ENCODE data around the gene B4GALT2.

B4GALT2 gene

GRCh38 chr1:43947061-43947873, 31.7 kb upstream of the B4GALT2 start:
- peak; percentile 1 for DNase-seq

GRCh38 chr1:43947874-43948437, 31.1 kb upstream of the B4GALT2 start:
- DNase-seq = peak; percentile 0

- no peak for DNase-seq
Observed at GRCh38 chr1:43949678-43950077, 29.3 kb upstream of the B4GALT2 start.

GRCh38 chr1:43951021-43951985, 27.7 kb upstream of the B4GALT2 start:
- DNase-seq = no peak

- no peak for DNase-seq
Observed at GRCh38 chr1:43952731-43953346, 26.2 kb upstream of the B4GALT2 start.

GRCh38 chr1:43953361-43953760, 25.6 kb upstream of the B4GALT2 start:
- DNase-seq = no peak

GRCh38 chr1:43954036-43954435, 25.0 kb upstream of the B4GALT2 start:
- DNase-seq = no peak

GRCh38 chr1:43956234-43956633, 22.8 kb upstream of the B4GALT2 start:
- DNase-seq = no peak

- no peak for DNase-seq
Observed at GRCh38 chr1:43957407-43958040, 21.5 kb upstream of the B4GALT2 start.

GRCh38 chr1:43958351-43959255, 20.4 kb upstream of the B4GALT2 start:
- no peak for DNase-seq

GRCh38 chr1:43960798-43961197, 18.2 kb upstream of the B4GALT2 start:
- DNase-seq = no peak

GRCh38 chr1:43961692-43962091, 17.3 kb upstream of the B4GALT2 start:
- no peak for DNase-seq

- no peak for DNase-seq
Observed at GRCh38 chr1:43962324-43962723, 16.7 kb upstream of the B4GALT2 start.

GRCh38 chr1:43963006-43963405, 16.0 kb upstream of the B4GALT2 start:
- no peak for DNase-seq

GRCh38 chr1:43963890-43964289, 15.1 kb upstream of the B4GALT2 start:
- DNase-seq = no peak

GRCh38 chr1:43965316-43965715, 13.7 kb upstream of the B4GALT2 start:
- no peak for DNase-seq

- peak; percentile 53 for DNase-seq
Observed at GRCh38 chr1:43968348-43968948, 10.6 kb upstream of the B4GALT2 start.

GRCh38 chr1:43969416-43969745, 9.6 kb upstream of the B4GALT2 start:
- DNase-seq = no peak

GRCh38 chr1:43969746-43970466, 9.1 kb upstream of the B4GALT2 start, which contains the start of gene DPH2:
Gene DPH2, plus strand, starts transcription at chr1:43970010. Its CDS starts 166 bp downstream, at chr1:43970176.
- peak; percentile 97 for DNase-seq

- DNase-seq = no peak
Observed at GRCh38 chr1:43970502-43970901, 8.5 kb upstream of the B4GALT2 start.
